ENCODE measurements around the gene TRMO.

The TRMO gene, protein sequence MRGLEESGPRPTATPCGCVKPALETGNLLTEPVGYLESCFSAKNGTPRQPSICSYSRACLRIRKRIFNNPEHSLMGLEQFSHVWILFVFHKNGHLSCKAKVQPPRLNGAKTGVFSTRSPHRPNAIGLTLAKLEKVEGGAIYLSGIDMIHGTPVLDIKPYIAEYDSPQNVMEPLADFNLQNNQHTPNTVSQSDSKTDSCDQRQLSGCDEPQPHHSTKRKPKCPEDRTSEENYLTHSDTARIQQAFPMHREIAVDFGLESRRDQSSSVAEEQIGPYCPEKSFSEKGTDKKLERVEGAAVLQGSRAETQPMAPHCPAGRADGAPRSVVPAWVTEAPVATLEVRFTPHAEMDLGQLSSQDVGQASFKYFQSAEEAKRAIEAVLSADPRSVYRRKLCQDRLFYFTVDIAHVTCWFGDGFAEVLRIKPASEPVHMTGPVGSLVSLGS

DNA sequence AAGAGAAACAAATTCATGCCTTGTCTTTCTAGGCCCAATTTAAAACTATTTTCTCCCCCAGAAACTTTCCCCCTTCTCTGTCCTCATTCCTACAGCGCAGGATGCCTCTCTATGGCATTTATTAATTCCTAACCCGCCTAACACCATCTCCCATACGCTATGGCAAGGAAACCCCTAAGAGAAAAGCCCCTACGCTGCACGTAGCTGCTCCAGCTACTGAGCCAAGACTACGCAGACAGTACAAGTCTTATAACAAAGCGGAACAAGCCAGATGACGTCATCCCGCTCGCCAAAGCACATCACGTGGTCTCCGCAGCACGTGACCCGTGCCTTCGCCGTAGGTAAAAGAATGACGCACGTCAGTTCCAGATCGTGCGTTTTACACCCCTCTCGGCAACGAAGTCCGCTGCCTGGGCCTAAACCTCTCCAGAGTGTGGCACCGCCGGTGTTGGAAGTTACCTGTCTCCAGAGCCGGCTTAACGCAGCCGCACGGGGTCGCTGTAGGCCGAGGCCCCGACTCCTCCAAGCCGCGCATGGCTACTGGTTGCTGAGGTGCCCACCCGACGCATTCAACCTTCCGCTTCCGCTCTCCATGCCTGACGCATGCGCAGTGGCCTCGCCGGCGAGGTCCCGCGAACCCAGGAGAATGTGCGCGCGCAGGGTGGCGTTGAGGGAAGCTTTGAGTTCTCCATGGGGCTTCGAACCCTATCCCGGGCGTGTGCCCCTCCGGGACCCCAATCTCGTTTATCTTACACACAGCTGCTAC is at the start of gene TRMO:
Gene TRMO (minus strand): TSS at position 542 of the 766 bp plus-strand sequence. CDS start 7 bp downstream, at position 535.
- H3K9ac ChIP-seq (ENCODE audit: low read length) = peak within 1 kb of the TSS; percentile 89
- no peaks in the 10 kb centered on the region for H3K9me3 ChIP-seq (ENCODE audit: insufficient read depth, low read length)
- peak within 1 kb of the TSS; percentile 79 for H3K27ac ChIP-seq (ENCODE audit: low read length)
- peak within 1 kb of the TSS; percentile 80 for H3K4me2 ChIP-seq (ENCODE audit: low read length)
- H3K27me3 ChIP-seq (ENCODE audit: low read depth, low read length) = peaks cover 11% of the 10 kb centered on the region; the same call in 1 of the 2 replicates
- H2AFZ ChIP-seq (ENCODE audit: low read depth, low read length) = peak within 1 kb of the TSS; percentile 93
- peak within 1 kb of the TSS; percentile 97 for H3K4me3 ChIP-seq (ENCODE audit: low read length)
- peaks cover 15% of the 10 kb centered on the region; the same call in 1 of the 2 replicates for H3K79me2 ChIP-seq (ENCODE audit: low read length)
- TF ChIP-seq CTCF (IDR thresholded peaks at IDR 0.05; ENCODE audit: low read depth, low read length) (peak; percentile 88), EZH2phosphoT487 (IDR thresholded peaks at IDR 0.05; ENCODE audit: low read depth) (no peak)
- H4K20me1 ChIP-seq (ENCODE audit: insufficient read depth, low read length) = no peaks in the 10 kb centered on the region
- no peaks in the 10 kb centered on the region for H3K36me3 ChIP-seq (replicated peaks; ENCODE audit: low read depth, low read length)
- H3K4me1 ChIP-seq (ENCODE audit: low read length) = peaks cover 14% of the 10 kb centered on the region

DNA sequence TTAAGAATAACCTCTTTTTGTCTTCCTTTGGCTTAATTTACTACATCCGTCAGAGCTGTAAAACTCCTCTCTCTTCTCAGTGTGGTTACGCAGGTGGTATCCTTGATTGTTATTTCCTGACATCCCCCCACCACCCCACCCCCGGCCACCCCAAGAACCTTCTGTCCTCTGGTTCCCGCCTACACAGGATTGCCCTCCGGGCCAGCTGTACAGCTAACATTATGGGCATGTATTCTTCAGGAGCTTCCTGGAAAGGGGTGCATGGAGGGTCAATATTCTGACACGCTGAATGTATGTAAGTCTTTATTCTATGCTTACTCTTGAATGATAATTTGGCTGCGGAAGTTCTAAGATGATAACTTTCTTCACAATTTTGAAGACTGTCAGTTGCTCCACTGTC is 47.9 kb upstream of the TRMO start:
- Histone ChIP-seq H3K27ac (ENCODE audit: low read length) (no peak overlapping the region), H3K27me3 (ENCODE audit: low read depth, low read length) (0 out of 2 replicates have a peak, but pooled peaks cover 3% of the 10 kb centered on the region), H2AFZ (ENCODE audit: low read depth, low read length) (no peak overlapping the region), H4K20me1 (ENCODE audit: insufficient read depth, low read length) (no peaks in the 10 kb centered on the region), H3K9me3 (ENCODE audit: insufficient read depth, low read length) (no peaks in the 10 kb centered on the region), H3K4me3 (ENCODE audit: low read length) (no peak overlapping the region), H3K9ac (ENCODE audit: low read length) (no peak overlapping the region), H3K4me1 (ENCODE audit: low read length) (no peaks in the 10 kb centered on the region), H3K36me3 (replicated peaks; ENCODE audit: low read depth, low read length) (no peaks in the 10 kb centered on the region), H3K79me2 (ENCODE audit: low read length) (no peaks in the 10 kb centered on the region), H3K4me2 (ENCODE audit: low read length) (no peak overlapping the region)
- TF ChIP-seq EZH2phosphoT487 (IDR thresholded peaks at IDR 0.05; ENCODE audit: low read depth) (no peak), CTCF (IDR thresholded peaks at IDR 0.05; ENCODE audit: low read depth, low read length) (no peak)

DNA sequence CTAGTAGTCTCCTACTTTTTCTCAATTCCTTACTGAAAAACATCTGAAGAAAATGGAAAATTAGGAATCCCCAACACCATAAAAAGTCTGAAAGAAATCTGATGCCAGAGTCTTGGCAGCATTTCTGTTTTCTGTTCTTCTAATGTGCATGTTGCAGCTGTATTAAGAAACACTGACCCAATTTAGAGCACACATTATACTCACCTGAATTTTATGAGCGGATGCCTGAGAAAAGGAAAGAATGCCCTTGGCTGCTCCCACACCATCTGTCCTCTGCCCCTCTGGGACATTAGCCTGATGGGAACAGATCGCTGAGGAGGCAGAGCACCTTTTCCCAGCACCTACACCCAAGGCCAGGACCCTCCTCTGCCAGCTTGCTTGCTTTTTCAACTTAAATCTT is 46.7 kb upstream of the TRMO start:
- Histone ChIP-seq H4K20me1 (ENCODE audit: insufficient read depth, low read length) (no peaks in the 10 kb centered on the region), H3K9ac (ENCODE audit: low read length) (no peak overlapping the region), H2AFZ (ENCODE audit: low read depth, low read length) (no peak overlapping the region), H3K4me2 (ENCODE audit: low read length) (no peak overlapping the region), H3K4me3 (ENCODE audit: low read length) (no peak overlapping the region), H3K9me3 (ENCODE audit: insufficient read depth, low read length) (no peaks in the 10 kb centered on the region), H3K27ac (ENCODE audit: low read length) (no peak overlapping the region), H3K79me2 (ENCODE audit: low read length) (no peaks in the 10 kb centered on the region), H3K27me3 (ENCODE audit: low read depth, low read length) (0 out of 2 replicates have a peak, but pooled peaks cover 3% of the 10 kb centered on the region), H3K36me3 (replicated peaks; ENCODE audit: low read depth, low read length) (no peaks in the 10 kb centered on the region), H3K4me1 (ENCODE audit: low read length) (no peaks in the 10 kb centered on the region)
- TF ChIP-seq EZH2phosphoT487 (IDR thresholded peaks at IDR 0.05; ENCODE audit: low read depth) (no peak), CTCF (IDR thresholded peaks at IDR 0.05; ENCODE audit: low read depth, low read length) (no peak)

GRCh38 chr9:97966493-97966892 is 44.2 kb upstream of the TRMO start:
- Histone ChIP-seq H3K4me1 (ENCODE audit: low read length) (no peaks in the 10 kb centered on the region), H3K9ac (ENCODE audit: low read length) (no peak overlapping the region), H2AFZ (ENCODE audit: low read depth, low read length) (no peak overlapping the region), H3K27ac (ENCODE audit: low read length) (no peak overlapping the region), H3K79me2 (ENCODE audit: low read length) (no peaks in the 10 kb centered on the region), H3K9me3 (ENCODE audit: insufficient read depth, low read length) (no peaks in the 10 kb centered on the region), H3K4me2 (ENCODE audit: low read length) (no peak overlapping the region), H3K4me3 (ENCODE audit: low read length) (no peak overlapping the region), H4K20me1 (ENCODE audit: insufficient read depth, low read length) (no peaks in the 10 kb centered on the region), H3K36me3 (replicated peaks; ENCODE audit: low read depth, low read length) (no peaks in the 10 kb centered on the region), H3K27me3 (ENCODE audit: low read depth, low read length) (0 out of 2 replicates have a peak, but pooled peaks cover 3% of the 10 kb centered on the region)
- TF ChIP-seq CTCF (IDR thresholded peaks at IDR 0.05; ENCODE audit: low read depth, low read length) (no peak), EZH2phosphoT487 (IDR thresholded peaks at IDR 0.05; ENCODE audit: low read depth) (no peak)

Data from OCI-LY3 (cell line).